HL-60/S4 (cell line): ENCODE measurements around the gene MMRN2.

ENCODE experiments used
- in situ Hi-C: fragments of 300-500 bp; cut with MboI; formaldehyde crosslinking; loops from 2 replicates; pipeline ENCODE4 v1.14.3; 2022; ENCODE audit warnings: low sequenced_read_pairs

MMRN2 gene

GRCh38 chr10:86899670-86900276 is 57.6 kb downstream of the MMRN2 start:
- in situ Hi-C loops = loop anchor here (10.0 kb wide), 1 partner anchor 205 kb away; no protein-coding TSS in a partner anchor

- in situ Hi-C loops = no loop called here
Measured at GRCh38 chr10:86899132-86899531, 58.3 kb downstream of the MMRN2 start.

- in situ Hi-C loops = no loop called here
Measured at GRCh38 chr10:86898511-86898910, 58.9 kb downstream of the MMRN2 start.

GRCh38 chr10:86889997-86890396 is 67.4 kb downstream of the MMRN2 start:
- in situ Hi-C loops = no loop called here

GRCh38 chr10:86888585-86889381 is 68.6 kb downstream of the MMRN2 start:
- in situ Hi-C loops = no loop called here
